IMR-90 (cell line): ENCODE measurements around the gene BST1.

ENCODE experiments used
- NFE2L2 ChIP-seq: fragments of 150-350 bp; IDR thresholded peaks from 2 replicates; pipeline ENCODE4 v1.6.1; 2016; ENCODE audit warnings: low read depth, mild to moderate bottlenecking, low read length
- POLR2A ChIP-seq: IDR thresholded peaks from 2 replicates; pipeline ENCODE4 v1.6.1; 2012; ENCODE audit warnings: mild to moderate bottlenecking, low read depth, low read length
- RAD21 ChIP-seq: IDR thresholded peaks from 2 replicates; pipeline ENCODE4 v1.6.1; 2012; ENCODE audit warnings: low read length, improper control_type of control experiment
- RCOR1 ChIP-seq: IDR thresholded peaks from 2 replicates; pipeline ENCODE4 v1.6.1; 2012; ENCODE audit warnings: mild to moderate bottlenecking, low read length, improper control_type of control experiment; ENCODE audit not compliant: insufficient replicate concordance
- SMC3 ChIP-seq: fragments of 150-350 bp; IDR thresholded peaks from 2 replicates; pipeline ENCODE4 v1.6.1; 2016; ENCODE audit warnings: low read depth, mild to moderate bottlenecking, antibody characterized with exemption, low read length, moderate library complexity
- USF2 ChIP-seq: fragments of 150-350 bp; IDR thresholded peaks from 2 replicates; pipeline ENCODE4 v1.6.1; 2017; ENCODE audit warnings: mild to moderate bottlenecking, antibody characterized with exemption, low read length, low read depth
- TF ChIP-seq, protein P1 (sequence below): conservative IDR thresholded peaks from 2 replicates; pipeline ENCODE4 v1.5.1; 2012; ENCODE audit warnings: mild to moderate bottlenecking, low read depth, low read length, improper control_type of control experiment

DNA sequence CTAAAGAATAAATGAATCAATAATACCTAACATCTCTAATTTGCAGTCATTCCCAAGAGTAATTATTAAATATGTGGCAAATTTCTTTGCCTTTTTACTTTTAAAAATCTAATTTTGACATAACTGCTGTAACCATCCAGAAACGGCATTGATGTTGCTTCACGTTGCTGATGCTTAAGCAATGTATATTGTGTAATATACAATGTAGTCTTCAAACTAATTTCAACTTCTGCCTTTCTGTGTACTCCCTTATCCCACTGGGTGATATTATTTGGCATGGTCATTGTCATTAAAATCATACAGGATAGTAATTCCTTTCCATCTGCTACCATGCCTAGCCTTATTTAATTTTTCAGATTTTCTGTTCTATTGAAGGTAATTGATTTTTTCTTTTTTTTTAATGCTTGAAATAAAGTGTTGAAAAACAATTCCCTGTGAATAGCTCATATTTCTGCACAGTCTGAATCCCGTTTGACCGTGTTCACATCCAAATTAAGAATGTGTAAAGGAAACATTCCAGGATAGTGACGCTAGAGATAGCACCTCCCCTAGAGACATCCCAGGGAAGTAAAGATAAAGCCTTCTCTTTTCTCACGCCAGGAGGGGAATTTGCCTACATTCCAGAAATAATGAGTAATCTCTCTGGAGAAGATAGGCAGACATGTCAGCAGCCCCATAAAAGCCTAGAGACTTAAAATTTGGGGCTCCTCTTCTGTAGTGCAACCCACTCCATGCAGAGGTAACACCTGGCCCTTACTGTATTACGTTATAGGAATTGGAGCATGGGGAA, 12.7 kb upstream of the BST1 start:
- TF ChIP-seq NFE2L2 (no peak), USF2 (no peak), RAD21 (no peak), SMC3 (no peak), RCOR1 (peak; percentile 17), POLR2A (peak; percentile 40; the same call in 1 of the 2 replicates)
- TF ChIP-seq, protein P1, sequence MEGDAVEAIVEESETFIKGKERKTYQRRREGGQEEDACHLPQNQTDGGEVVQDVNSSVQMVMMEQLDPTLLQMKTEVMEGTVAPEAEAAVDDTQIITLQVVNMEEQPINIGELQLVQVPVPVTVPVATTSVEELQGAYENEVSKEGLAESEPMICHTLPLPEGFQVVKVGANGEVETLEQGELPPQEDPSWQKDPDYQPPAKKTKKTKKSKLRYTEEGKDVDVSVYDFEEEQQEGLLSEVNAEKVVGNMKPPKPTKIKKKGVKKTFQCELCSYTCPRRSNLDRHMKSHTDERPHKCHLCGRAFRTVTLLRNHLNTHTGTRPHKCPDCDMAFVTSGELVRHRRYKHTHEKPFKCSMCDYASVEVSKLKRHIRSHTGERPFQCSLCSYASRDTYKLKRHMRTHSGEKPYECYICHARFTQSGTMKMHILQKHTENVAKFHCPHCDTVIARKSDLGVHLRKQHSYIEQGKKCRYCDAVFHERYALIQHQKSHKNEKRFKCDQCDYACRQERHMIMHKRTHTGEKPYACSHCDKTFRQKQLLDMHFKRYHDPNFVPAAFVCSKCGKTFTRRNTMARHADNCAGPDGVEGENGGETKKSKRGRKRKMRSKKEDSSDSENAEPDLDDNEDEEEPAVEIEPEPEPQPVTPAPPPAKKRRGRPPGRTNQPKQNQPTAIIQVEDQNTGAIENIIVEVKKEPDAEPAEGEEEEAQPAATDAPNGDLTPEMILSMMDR = no peak
